ENCODE results near the gene DENND1C. TPM values are rescaled to one million over a fixed set of nuclear protein-coding genes. Genes with fewer than 3 reads are reported as not detected.

The DENND1C gene
- total and polyA plus RNA-seq, 2 of the 8 experiments (the other 6 are each of a cell fraction or from before 2014, with no cell fraction given) = 3.6 to 4.0 TPM

- no peak overlapping the region for H3K18ac ChIP-seq (ENCODE audit: extremely low read depth, low read length)
- H4K91ac ChIP-seq (replicated peaks; ENCODE audit: insufficient read length, low read length) = no peak overlapping the region
- H3K56ac ChIP-seq (replicated peaks; ENCODE audit: insufficient read length, low read depth, low read length) = no peak overlapping the region
- TF ChIP-seq KDM4A (IDR thresholded peaks at IDR 0.05; ENCODE audit: low read depth, low read length, severe bottlenecking) (no peak), POLR2A (IDR thresholded peaks at IDR 0.05; ENCODE audit: control extremely low read depth in 1 of 2, low read depth in 2 of 2, low read length in 2 of 2) (no peak; a peak in 1 of 3 replicates), CTBP2 (IDR thresholded peaks at IDR 0.05; ENCODE audit: borderline replicate concordance, insufficient read depth, insufficient read length, low read length) (no peak), NRF1 (IDR thresholded peaks at IDR 0.05; ENCODE audit: low read depth, low read length) (no peak)
- peaks cover 48 to 60% (median 58%) of the 10 kb centered on the region in 4 experiments for H3K36me3 ChIP-seq (ENCODE audit: control insufficient read depth in 2 of 4, insufficient read depth in 4 of 4, low read length in 3 of 4)
- no peaks in the 10 kb centered on the region; a peak in 1 of 7 replicates for H3K27me3 ChIP-seq (replicated peaks in 1 of 4; ENCODE audit: control insufficient read depth in 3 of 4, extremely low read depth in 1 of 4, insufficient read depth in 3 of 4, low read length in 3 of 4)
- H2BK20ac ChIP-seq (ENCODE audit: low read length) = no peak overlapping the region
- no peak for DNase-seq (ENCODE audit: low read depth in 1 of 2, low spot score in 2 of 2)
- H2AFZ ChIP-seq (ENCODE audit: low read length) = no peak overlapping the region
- no peak overlapping the region for H3K14ac ChIP-seq (ENCODE audit: insufficient read length)
- H3K27ac ChIP-seq (ENCODE audit: low read depth, low read length) = no peak overlapping the region; the same call in 1 of the 2 replicates
- WGBS, 2 experiments (ENCODE audit: extremely low coverage in 1 of 2, insufficient coverage in 1 of 2, insufficient read length in 1 of 2, insufficient replicate concordance in 2 of 2, low coverage in 1 of 2, low lambda C conversion rate in 2 of 2, missing lambda C conversion rate in 1 of 2) = 93% methylated on average over 19 of the region's 20 CpGs; no CpG with 5 or more reads in 1 of the 2 experiments
- no peak overlapping the region for H3K23ac ChIP-seq (ENCODE audit: insufficient read length)
- no peak overlapping the region for H2BK12ac ChIP-seq (ENCODE audit: low read depth, low read length)
- peaks cover 34 to 69% of the 10 kb centered on the region in 2 experiments for H3K79me2 ChIP-seq (ENCODE audit: control insufficient read depth in 1 of 2, insufficient read depth in 2 of 2, low read length in 2 of 2)
- ChIA-PET CTCF (ENCODE audit: partially characterized antibody) (interaction anchor here (0.9 to 2.4 kb wide), 6 partner anchors 9 to 294 kb away, joined by 3 to 5 read pairs (median 4); no protein-coding TSS in a partner anchor), POLR2A (ENCODE audit: partially characterized antibody) (interaction anchor here (0.7 to 4.2 kb wide), 12 partner anchors 9 to 61 kb away, joined by 3 to 26 read pairs (median 4); partner anchors contain the start of gene CRB3)
- peak overlapping the region in 1 of 4 experiments; percentile 6; a peak in 1 of 7 replicates for H3K9ac ChIP-seq (replicated peaks in 1 of 4; ENCODE audit: extremely low read depth in 1 of 4, low read depth in 3 of 4, low read length in 3 of 4)
- peaks cover 20% of the 10 kb centered on the region for H3K79me1 ChIP-seq (ENCODE audit: low read depth, low read length)
- peak overlapping the region; percentile 32; the same call in 1 of the 2 replicates for H2BK5ac ChIP-seq (ENCODE audit: low read depth, low read length)
- H3K23me2 ChIP-seq (ENCODE audit: low read depth, low read length) = peaks cover 8% of the 10 kb centered on the region
- no peak overlapping the region for H4K5ac ChIP-seq (ENCODE audit: insufficient read length, low read depth, low read length)
- no peak for FAIRE-seq
- peaks cover 0 to 4% (median 0%) of the 10 kb centered on the region in 4 experiments; a peak in 2 of 7 replicates for H3K4me1 ChIP-seq (replicated peaks in 1 of 4; ENCODE audit: control insufficient read depth in 3 of 4, insufficient read depth in 4 of 4, low read length in 3 of 4)
- H3K9me3 ChIP-seq (ENCODE audit: insufficient read depth in 2 of 2, low read depth in 1 of 2, low read length in 1 of 2) = peaks cover 0 to 5% of the 10 kb centered on the region in 2 experiments; a peak in 2 of 4 replicates
- no peak overlapping the region for H2AK5ac ChIP-seq (ENCODE audit: low read depth, low read length)
- H4K8ac ChIP-seq (ENCODE audit: extremely low read depth, insufficient read depth, low read length) = peak overlapping the region; percentile 51; the same call in 1 of the 2 replicates
- H3K4ac ChIP-seq (replicated peaks; ENCODE audit: insufficient read length, low read depth, low read length) = no peak overlapping the region
- peak overlapping the region in 1 of 2 experiments; percentile 90; a peak in 2 of 4 replicates for H3K4me2 ChIP-seq (ENCODE audit: insufficient read depth in 1 of 2, low read depth in 2 of 2, low read length in 2 of 2)
- no peak overlapping the region for H2BK15ac ChIP-seq (ENCODE audit: low read length)
- no peak overlapping the region for H2BK120ac ChIP-seq (replicated peaks; ENCODE audit: low read depth, low read length)
- no peak overlapping the region for H3K4me3 ChIP-seq (ENCODE audit: extremely low read depth in 1 of 4, insufficient read depth in 2 of 4, low read depth in 3 of 4, low read length in 4 of 4)
- H4K20me1 ChIP-seq (replicated peaks in 1 of 2; ENCODE audit: control insufficient read depth in 1 of 2, insufficient read depth in 2 of 2, low read length in 2 of 2) = peaks cover 52 to 67% of the 10 kb centered on the region in 2 experiments
Observed at GRCh38 chr19:6421075-6422014, 60.2 kb downstream of the DENND1C start.
